Measurements from ENCODE around the gene CD300A.

Gene CD300A

DNA sequence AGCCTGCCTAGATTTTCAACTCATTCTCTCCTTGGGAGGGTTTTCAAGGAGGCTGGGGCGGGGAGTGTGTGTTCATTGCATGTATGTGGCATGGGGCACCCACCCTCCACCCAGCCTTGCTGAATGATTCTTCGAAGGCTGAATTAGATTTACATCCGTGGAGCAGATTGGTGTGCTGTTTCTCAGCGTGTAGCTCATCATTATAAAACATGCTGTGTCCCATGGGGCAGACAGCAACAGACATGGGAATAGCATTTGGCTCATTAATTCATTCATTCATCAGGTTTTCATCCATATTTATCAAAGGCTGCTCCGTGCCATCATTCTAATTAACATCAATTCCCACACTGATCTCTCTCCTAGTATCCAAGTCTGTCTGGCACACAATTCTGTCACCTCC lies 10.6 kb upstream of the CD300A start:
- DNase-seq: no peak

DNA sequence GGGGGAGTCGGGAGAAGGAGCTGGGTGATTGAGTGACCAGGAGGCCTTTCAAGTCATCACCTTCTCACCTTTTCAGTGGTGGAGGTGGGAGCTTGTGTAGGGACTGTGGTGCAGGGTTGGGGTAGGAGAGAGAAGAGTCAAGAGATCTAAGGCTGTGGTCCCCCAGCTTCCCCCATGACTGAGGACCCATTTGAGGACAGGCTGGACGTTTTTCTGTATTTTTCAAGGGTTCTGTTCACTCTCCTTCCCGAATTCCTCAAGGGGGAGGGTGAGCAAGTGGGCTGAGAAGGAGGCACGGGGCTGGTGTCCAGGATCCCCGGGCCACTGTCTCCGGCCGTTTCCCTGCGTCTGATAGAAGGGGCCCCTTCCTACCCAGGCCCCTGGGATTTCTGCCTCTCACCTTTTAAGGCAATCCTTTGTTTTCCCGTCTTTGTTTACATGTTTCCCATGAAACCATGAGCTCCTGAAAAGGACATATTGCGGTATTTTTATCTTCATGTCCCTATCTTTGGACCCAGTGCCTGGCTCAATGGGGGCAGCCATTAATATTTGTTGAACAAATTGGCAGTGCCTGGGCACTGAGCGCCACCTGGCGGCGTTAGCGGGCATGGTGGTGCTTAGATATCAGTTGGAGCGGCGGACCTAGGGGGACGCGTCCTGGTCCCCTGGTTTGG lies 9.2 kb upstream of the CD300A start:
- peak; percentile 63 to 73 for DNase-seq

DNA sequence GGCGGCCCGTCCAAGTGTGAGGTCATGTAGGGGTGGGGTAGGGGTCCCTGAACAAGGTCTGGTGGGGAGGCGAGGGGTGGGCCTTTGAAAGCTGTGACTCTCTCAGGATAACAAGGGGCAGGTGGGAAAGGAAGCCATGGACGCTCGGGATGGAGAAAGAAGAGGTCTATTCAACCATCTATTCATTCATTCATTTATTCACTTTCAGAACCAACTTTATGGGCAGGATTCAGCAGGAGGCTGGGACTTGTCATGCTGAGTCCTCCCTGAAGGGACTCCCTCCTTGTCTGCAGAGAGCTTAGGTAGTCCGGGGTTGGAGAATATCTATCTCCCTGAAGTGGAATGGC lies 8.6 kb upstream of the CD300A start:
- DNase-seq: no peak

DNA sequence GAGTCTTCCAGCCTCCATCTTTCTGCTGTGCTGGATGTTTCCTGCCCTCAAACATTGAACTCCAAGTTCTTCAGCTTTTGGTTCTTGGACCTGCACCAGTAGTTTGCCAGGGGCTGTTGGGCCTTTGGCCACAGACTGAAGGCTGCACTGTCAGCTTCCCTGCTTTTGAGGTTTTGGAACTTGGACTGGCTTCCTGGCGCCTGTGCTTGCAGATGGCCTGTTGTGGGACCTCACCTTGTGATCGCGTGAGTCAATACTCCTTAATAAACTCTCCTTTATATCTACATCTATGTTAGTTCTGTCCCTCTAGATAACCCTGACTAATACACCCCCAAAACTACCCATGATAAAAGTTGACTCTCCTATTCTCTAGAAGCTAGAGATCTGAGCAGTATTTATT lies 7.6 kb upstream of the CD300A start:
- DNase-seq: no peak

DNA sequence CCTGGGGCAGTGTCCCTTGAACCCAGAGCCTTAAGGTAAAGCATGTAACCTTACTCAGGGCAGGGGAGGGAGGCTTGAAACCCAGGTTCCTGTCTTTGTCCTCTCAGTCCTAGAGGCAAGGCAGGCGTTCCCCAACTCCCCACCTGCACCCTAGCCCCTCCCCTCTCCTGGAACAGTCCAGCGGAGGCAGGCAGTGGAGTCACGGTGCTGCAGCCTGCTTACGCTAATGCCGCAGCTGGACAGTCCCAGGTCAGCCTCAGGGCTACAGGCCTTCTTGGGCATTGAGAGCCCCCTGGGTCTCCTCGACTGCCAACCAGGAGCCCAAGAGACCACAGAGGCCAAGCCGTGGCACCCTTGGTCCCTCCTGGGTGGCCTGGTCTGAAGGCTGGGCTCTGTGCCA lies 6.8 kb upstream of the CD300A start:
- no peak for DNase-seq

DNA sequence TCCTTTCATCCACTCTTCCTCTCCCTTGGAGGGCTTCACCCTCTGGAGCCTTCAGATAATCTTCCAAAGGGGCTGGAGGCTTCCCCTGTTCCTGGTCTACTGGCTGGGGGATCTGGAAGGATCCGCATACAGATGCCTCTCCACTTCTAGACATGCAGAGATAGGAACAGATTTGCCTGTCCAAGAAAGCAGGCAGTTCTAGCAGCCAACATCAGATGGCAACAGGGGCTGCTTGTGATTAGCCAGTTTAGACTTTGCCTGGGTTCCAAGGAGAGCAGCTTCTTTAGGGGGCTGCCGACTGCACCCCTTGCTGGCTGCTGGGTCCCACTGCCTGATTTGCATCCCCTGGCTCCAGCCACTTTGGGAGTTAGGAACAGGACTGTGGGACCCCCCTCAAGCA lies 6.2 kb upstream of the CD300A start:
- no peak for DNase-seq

DNA sequence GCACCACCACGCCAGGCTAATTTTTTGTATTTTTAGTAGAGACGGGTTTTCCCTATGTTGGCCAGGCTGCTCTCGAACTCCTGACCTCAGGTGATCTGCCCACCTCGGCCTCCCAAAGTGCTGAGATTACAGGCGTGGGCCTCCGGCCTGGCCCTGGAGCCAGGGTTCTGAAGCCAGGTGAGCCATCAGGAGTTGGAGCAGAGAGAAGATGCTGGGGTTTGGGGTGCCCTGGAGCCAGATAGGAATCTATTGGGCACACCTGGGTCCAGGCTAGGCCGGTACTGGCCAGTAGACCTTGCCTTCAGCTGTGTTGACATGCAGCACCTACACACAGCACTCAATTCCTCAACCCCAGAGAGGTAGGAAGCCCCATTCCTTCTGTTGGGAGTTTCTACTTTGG lies 5.4 kb upstream of the CD300A start:
- DNase-seq: no peak

DNA sequence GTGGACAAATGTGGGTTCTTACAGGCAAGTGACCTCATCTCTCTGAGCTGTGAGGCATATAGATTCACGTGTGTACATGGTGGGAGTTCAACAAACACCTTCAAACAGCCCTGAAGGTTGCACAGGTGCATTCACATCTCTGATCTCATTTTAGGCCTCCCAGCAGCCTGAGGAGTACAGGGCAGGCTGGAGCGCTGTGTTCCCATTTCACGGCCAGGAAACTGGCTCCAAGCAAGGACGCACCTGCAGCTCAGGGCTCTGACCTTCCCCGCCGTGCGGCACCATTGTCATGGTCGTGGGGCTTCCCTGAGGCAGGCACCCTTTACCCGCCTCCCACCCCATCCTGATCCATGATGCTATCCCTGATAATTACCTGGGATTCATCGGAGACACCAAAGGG lies 4.8 kb upstream of the CD300A start:
- DNase-seq: no peak

DNA sequence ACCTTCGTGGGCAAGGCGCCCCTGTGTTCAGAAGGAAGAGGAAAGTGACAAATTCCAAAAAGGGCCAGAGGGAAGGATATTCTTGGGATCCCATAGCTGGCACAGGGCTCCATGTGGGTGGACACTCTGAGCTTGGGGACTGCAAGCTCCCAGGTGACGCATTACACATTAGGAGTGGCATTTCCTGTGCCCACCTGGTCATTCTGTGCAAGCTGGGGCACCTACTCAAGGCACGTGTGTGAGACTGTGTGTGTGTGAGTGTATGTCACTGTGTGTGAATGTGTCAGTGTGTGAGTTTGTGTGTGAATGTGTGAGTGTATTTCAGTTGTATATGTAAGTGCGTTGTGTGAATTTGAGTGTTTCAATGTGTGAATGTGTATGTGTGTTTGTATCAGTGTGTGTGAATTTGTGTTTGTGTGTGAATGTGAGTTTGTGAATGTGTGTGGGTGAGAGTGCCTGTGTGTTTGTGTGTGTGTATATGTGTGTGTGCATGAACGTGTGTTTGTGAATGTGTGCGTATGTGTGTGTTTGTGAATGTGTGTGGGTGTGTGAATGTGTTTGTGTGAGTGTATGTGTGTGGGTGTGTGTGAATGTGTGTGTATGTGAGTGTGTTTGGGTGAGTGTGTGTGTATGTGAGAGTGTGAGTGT lies 1.6 kb upstream of the CD300A start:
- no peak for DNase-seq

DNA sequence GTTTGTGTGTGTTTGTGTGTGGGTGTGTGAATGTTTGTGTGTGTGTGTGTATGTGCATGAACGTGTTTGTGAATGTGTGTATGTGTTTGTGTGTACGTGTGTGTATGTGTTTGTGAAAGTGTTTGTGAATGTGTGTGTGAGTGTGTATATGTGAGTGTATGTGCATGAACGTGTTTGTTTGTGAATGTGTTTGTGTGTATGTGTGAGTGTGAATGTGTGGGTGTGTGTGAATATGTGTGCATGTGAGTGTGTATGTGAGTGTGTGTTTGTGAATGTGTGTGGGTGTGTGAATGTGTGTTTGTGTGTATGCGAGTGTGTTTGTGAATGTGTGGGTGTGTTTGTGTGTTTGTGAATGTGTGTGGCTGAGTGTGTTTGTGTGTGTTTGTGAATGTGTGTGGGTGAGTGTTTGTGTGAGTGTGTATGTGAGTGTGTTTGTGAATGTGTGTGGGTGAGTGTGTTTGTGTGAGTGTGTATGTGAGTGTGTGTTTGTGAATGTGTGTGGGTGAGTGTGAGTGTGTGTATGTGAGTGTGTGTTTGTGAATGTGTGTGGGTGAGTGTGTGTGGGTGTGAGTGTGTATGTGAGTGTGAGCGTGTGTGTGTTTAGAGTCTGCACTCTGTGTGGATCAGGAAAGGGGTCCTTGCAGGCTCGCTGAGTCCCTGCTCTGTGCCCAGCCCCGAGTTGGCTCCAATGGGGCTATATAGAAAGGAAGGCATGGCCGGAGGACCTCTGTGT lies 890 bp upstream of the CD300A start:
- no peak for DNase-seq

DNA sequence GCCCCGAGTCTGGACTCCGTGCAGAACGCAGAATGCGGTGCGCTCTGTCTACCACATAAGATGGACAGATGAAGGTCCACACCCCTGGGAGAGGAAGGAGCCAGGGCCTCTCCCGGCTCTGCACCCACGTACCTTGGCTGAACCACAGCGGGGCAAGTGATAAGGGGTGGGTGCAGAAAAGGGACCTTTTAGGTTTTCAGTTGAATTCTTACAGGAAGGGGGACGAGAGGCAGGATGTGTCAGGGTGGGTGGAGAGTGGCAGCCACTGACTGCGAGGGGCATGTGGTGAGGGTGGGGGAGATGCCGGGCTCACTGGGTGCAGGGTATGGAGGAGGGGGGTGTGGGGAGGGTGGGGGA lies 372 bp downstream of the CD300A start:
- DNase-seq: no peak

DNA sequence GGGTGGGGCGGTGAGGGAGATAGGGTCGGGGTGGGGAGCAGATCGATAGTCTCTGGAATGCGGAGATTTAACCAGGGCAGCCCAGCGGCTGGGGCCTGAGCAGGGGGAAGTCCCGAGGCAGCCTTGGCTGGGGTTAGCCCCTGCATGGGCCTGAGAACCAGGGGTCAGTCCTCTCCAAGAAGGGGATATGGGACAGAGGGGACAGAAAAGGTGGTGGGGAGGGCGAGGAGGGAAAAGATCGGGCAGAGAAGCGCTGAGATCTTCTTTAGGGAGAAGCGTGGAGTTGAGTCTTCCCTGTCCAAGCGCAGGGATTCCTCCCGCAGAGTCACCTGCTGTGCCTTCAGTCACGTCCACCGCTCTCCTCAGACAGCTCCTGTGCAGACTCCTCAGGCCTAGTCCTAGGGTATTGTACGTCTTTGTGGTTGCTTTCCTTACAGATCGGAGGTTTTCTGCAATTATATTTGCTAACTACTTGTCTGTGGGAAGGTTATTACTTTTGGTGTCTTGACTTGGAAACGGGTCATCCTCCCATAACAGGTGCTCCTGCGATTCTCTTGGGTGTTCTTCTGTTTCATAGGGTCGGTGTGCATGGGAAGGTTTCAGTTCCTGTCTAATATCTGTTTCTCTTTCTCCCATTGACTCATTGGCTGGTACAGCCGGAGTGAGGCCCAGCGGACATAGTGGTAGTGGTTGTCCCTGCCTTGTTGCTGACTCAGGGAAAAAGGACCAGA lies 952 bp downstream of the CD300A start:
- DNase-seq: peak; percentile 29 to 36

DNA sequence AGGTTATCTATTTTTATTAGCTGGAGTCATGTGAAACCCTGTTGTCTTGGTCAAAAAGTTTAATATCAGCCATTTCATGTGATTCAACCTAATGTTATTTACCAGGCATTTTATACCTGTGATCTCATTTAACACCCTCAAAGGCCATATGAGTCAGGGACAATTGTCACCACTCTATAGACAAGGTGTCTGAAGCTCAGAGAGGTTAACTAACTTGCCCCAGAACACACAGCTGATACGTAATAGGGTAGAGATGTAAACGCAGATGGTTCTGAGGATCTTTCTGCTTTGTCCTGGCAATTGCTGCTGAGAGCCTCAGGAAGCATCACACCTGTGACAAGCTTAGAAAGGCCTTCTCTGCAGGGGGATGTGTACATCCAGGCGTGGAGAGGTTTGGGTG lies 4.9 kb downstream of the CD300A start:
- no peak for DNase-seq

DNA sequence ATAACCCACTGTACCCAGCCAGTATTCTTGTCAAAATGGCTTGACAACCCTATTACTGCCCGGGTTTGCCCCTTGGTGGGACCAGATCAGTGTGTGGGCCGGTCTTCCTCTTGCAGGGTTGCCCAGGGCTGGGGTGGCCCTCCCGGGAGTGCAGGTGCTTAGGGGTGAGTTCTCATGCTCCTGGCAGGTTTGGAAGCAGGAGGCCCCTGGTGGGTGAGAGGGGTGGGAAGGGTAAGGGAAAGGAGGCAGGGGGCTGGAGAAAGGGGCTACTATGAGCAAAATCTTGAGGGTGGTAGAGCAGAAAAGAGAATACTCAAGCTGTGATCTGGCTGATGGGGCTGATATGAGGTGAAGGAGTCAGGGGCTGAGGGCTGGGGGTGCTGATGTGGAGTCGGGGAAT lies 6.5 kb downstream of the CD300A start:
- DNase-seq: no peak

DNA sequence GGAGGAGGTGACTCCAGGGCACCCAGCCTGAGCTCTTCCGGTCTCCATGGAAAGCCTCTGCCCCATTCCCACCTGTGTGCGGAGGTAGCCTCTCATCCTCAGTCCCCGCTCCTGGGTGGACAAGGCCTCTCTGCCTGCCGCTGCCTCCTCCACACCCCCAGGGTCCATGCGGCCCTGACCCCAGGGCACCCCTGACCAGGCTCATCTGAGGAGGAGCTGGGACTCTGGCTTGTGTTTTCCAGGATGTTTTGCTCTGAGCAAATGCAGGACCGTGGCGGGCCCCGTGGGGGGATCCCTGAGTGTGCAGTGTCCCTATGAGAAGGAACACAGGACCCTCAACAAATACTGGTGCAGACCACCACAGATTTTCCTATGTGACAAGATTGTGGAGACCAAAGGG lies 6.9 kb downstream of the CD300A start:
- no peak for DNase-seq

DNA sequence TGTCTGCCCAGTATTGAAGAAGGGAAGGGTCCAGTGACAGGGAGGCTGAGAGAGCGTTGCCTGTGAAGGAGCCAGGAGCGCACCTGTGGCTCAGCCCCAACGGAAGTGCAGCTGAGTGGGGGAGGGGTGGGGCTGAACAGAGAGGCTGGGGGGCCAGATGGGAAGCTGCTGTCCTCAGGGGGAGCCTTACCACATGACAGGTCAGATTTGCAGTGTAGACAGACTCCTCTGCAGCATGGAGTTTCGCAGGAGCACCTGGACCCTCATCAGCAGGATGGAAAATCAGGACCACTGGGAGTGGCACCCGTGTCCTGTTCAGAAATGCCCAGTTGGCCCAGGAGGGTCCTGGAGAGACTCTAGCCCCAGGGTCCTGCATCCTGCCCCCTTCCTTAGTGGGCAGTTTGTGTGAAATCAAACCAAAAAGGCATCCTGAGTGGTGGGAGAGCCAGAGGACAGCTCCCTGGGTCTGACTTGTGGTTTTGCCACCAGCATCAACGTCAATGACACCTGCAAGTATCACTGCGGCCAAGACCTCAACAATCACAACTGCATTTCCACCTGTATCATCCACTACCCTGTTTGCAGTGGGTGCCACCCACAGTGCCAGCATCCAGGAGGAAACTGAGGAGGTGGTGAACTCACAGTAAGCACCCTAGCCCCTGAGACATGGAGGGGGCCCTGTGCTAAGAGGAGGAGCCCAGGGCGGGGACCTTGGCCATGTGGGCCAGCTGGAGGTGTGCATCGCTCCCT lies 7.8 kb downstream of the CD300A start:
- DNase-seq: no peak

DNA sequence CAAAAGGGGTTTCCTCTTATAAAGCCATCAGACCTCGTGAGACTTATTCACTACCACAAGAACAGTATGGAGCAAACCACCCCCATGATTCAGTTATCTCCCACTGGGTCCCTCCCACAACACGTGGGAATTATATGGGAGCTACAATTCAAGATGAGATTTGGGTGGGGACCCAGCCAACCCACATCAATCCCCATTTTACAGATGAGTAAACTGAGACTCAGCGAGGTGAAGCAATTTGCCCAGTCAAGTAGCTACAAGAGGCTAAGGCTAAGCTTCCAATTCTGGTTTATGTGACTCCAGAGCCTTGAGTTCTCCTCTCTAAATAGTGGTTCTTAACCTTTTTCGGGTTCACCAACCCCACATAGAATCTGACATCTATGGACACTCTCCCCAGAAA lies 8.8 kb downstream of the CD300A start:
- DNase-seq: no peak

DNA sequence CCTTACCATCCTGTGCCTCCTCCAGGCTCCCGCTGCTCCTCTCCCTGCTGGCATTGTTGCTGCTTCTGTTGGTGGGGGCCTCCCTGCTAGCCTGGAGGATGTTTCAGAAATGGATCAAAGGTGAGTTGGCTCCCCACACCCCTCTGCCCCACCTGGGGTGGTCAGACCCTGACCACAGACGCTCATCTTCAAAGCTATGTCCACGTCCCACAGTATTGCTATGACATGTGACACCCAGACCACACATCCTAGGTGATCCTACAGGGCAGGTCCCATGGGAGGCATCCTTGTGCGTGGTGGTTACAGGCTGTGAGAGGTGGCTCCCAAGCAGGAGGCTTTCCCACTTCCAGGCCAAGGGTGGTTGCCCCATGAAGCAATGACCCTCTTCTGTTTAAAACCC lies 11.0 kb downstream of the CD300A start:
- DNase-seq: no peak

DNA sequence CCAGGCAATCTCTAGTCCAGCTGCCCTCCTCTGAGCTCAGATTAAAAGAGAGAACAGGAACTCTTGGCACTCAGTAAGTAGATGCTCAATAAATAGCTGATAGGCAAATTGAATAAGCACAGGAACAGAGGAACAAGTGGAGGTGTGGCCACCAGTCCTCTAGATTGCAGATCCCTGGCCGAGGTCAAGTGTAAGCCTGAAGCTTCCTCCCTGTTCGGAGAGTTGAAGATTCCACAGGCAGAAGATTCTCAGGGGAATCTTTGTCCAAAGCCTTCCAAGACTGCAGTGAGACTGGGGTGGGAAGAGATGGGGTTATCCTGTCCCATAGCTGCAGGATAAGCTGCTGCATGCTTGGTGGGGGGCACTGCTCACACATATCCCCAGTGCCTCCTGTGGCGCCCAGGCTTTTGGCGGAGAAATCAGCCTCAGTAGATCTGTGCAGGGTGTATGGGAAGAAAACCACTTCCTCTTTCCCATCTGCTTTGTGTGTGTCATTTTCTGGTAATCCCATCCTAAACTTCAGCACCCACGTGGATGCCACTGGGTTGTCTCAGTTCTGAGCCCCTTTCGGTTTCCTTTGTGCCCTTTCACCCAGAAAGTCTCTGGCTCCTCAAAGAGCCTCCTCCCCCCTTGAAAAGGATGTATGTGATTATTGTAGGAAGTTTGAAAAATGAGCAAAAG lies 12.1 kb downstream of the CD300A start:
- peak; percentile 73 for DNase-seq

DNA sequence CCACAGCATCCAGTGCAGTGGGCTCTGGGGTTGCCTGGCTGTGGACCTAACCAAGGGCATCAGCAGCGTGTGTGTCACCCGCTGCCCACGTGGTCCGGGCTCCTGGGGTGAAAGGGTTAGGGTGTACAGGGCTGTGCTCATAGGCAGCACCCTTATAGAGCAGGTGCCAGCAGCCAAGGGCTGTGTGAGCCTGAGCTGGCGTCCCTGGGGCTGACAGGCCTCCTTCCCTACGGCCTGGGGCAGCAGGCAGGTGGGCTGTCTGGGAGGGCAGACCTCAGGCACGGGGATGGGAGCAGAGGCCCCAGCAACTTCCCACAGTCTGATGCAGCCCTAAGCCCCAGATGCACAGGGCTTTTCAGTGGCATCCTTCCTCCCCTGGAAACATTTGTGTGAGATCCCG lies 13.9 kb downstream of the CD300A start:
- DNase-seq: no peak

DNA sequence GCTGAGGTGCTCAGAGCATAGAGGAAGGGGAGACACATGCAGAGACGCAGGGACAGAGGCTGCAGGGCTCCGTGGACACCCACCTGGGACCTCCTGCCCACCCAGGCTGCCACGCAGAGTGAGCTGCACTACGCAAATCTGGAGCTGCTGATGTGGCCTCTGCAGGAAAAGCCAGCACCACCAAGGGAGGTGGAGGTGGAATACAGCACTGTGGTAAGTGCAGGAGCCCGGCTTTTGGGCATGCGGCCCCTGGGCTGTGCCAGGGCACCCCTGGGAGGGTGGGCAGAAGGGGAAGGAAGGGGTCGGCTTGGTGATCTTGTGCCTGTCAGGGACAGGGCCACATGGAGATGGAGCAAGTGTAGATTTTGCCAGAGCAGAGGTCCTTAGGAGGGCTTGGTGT lies 15.2 kb downstream of the CD300A start:
- DNase-seq: no peak

DNA sequence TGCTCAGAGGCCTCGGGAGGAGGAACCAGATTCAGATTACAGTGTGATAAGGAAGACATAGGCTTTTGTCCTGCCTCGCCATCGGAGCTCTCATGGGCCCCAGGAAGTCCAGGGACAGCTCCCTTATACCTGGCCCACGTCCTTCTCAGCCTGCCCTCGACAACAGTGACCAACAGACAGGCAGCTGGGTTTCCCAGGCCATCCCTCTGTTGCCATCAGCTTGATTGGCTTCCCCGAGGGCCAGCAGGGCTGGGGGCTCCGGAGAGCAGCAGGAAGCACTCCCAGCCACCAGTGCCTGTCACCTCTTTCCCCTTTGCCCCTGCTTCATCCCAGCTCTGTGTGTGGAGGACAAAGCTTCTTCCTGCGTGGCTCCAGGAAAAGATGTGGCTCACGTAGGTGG lies 17.6 kb downstream of the CD300A start:
- no peak for DNase-seq

All from AML-193 (cell line).